Ramos (cell line): Measurements from ENCODE around the gene BICRA.
"Not testable (repeated sequence)": the region's sequence is repeated elsewhere in the genome, so short reads cannot be mapped to it uniquely, and the experiment has no call there.

Experiments used
- in situ Hi-C: fragments of 300-500 bp; cut with MboI; formaldehyde crosslinking; loops from one replicate; pipeline ENCODE4 v1.14.3; 2022; ENCODE audit warnings: low sequenced_read_pairs; ENCODE audit not compliant: unreplicated experiment

Gene BICRA

GRCh38 chr19:47704656-47705055 is 95.7 kb downstream of the BICRA start:
- in situ Hi-C loops = loop anchor here (5.0 kb wide), 1 partner anchor 267 kb away; no protein-coding TSS in a partner anchor

DNA sequence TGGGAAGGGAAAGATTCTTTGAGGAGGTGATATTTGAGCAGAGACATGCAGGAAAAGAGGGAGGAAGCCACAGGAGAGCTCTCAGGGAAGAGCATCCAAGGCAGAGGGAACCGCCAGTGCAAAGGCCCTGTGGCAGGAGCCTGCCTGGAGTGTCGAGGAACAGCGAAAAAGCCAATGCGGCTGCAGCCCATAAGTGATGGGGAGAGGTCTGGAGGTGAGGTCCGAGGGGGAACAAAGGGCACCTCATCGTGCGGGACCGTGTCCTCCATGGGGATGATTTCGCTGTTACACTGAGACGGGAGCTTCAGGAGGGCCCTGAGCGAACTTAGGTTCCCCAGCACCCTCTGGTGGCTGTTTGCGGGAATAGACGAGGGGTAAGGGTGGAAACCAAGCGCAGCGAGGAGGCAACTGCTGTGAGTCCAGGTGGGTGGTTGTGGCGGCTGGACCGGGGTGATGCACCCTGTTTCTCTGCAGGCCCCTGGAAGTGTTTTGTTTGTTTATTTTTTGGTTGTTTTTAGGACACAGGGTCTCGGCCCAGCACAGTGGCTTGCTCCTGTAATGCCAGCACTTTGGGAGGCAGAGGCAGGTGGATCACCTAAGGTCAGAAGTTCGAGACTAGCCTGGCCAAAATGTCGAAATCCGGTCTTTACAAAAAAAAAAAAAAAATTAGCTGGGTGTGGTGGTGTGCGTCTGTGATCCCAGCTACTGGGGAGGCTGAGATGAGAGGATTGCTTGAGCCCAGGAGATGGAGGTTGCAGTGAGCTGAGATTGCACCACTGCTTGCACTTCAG is 98.4 kb downstream of the BICRA start:
- in situ Hi-C loops = loop anchor here (5.0 kb wide), 1 partner anchor 270 kb away; no protein-coding TSS in a partner anchor

DNA sequence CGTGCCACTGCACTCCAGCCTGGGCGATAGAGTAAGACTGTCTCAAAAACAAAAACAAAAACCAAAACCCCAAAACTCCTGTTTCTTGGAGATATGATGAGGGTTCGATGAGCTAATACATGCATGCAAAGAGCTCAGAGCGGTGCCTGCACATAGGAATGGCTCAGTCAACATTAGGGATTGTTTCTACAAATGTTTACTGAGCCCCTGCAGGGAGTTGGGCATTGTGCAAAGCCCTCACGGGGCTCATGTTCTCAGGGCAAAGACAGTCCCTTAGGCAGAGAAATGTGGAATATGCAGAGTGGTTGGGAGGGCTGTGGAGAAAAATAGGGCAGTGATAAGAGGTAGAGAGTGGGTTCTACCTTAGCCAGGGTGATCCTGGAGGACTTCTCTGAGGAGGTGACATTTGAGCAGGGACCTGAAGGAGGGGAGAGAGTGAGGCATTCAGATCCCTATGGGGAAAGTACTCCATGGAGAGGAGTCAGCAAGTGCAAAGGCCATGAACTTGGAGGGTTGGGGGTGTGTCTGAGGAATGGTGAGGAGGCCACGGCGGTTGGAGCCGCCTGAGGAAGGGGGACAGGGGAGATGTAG is 102.8 kb downstream of the BICRA start:
- in situ Hi-C loops = no loop called here

DNA sequence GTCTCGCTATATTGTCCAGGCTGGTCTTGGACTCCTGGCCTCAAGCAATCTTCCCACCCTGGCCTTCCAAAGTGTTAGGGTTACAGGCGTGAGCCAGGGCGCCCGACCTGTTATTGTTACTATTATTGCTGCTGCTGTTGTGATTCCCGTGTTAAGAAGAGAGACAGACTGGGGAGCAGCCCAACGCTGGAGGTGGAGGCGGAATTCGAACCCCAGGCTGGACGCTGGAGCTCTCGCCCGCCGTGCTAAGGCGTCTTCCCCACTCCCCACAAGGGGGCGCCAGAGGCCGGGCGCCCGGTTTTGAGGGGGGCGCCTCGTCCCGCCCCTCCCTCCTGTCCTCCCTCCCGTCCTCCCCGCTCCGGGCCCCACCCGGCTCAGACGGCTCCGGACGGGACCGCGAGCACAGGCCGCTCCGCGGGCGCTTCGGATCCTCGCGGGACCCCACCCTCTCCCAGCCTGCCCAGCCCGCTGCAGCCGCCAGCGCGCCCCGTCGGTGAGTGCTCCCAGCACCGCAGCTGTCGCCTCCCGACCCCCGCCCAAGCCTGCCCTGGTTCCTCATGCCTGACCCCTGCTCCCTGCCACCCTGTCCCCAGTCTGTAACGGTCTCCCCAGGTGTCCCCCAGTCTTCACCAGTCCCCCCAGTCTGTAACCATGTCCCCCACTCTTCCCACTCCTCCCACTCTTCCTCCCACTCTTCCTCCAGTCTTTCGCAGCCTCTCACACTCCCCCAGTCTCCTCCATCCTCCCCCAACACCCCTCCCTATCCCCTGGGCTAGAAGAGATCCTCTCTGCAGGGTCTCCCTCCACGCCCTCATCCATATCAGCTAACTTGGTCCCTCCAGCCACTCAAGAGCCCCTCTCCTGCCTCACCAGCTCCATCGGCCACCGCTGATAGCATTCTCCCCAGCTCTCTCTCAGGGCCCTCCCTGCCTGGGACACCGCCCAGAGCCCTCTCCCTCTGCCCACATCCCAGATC is 104.4 kb downstream of the BICRA start, which contains the start of gene EHD2:
Gene EHD2, plus strand, starts transcription at position 377 of the 976 bp plus-strand sequence. CDS start 3,191 bp downstream, outside the sequence.
- in situ Hi-C loops = no loop called here

GRCh38 chr19:47714339-47714738 is 105.4 kb downstream of the BICRA start:
- in situ Hi-C loops = no loop called here

- in situ Hi-C loops = not testable (repeated sequence)
These were observed 105.9 kb downstream of the BICRA start for GRCh38 chr19:47714855-47715254.

- in situ Hi-C loops = no loop called here
These were observed 107.5 kb downstream of the BICRA start for GRCh38 chr19:47716270-47716937.

- in situ Hi-C loops = not testable (repeated sequence)
These were observed 109.6 kb downstream of the BICRA start for GRCh38 chr19:47718415-47719046.

DNA sequence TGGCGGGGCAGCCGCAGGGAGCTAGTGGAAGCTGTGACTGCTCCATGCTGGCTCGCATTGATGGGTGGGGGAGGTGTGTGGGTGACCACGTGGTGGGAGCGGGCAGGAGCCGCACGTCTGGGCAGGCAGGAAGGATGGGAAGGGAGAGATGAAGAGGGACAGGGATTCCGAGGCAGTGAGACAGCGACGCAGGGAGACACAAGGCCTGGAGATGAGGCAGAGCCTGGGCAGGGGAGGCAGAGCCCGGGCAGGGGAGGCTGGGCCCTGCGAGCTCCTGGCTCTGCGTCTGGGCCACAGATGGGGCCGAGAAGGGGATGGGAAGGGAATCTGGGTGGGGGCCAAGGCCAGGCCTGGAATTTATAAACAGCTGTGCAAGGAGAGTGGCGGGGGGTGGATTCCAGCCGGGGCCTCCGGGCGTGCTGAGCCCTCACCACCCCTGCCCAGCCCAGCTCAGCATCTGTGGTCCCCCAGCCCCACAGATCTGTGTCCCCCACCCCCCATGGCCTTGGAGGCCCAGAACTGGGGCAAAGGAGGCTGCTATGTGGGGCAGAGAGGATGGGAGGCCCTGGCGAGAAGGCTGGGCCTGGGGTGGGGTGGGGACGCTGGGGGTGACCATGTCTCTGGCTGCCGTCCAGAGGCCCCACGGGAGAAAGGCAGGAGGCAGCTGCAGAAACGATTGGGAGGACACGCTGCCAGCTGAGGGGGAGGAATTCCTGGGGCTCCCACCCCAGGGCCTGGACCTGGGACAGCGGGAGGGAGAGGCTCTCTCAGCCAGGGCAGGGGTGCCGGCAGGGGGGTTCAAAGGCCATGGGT is 110.3 kb downstream of the BICRA start:
- in situ Hi-C loops = no loop called here

GRCh38 chr19:47720669-47721422 is 111.9 kb downstream of the BICRA start:
- in situ Hi-C loops = no loop called here

DNA sequence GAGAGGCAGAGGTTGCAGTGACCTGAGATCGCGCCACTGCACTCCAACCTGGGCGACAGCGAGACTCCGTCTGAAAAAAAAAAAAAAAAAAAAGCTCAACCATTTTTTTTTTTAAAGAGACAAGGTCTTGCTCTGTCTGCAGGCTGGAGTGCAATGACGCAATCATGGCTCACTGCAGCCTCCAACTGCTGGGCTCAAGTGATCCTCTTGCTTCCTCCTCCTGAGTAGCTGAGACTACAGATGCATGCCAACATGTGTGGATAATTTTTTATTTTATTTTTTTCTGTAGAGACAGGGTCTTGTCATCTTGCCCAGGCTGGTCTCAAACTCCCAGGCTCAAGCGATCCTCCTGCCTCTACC is 114.6 kb downstream of the BICRA start:
- in situ Hi-C loops = no loop called here

DNA sequence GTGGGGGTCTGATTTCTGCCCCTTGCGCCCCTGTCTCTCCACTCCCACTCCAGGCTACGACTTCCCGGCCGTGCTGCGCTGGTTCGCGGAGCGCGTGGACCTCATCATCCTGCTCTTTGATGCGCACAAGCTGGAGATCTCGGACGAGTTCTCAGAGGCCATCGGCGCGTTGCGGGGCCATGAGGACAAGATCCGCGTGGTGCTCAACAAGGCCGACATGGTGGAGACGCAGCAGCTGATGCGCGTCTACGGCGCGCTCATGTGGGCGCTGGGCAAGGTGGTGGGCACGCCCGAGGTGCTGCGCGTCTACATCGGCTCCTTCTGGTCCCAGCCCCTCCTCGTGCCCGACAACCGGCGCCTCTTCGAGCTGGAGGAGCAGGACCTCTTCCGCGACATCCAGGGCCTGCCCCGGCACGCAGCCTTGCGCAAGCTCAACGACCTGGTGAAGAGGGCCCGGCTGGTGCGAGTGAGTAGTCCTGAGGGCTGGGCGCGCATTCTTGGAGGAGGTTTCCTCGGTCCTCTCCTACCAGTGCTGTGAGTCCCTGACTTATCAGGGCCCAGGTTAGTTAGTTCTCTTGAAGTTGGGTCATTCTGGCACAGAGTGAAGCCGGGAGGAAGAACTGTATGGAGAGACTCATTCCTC is 116.9 kb downstream of the BICRA start:
- in situ Hi-C loops = no loop called here

- in situ Hi-C loops = no loop called here
These were observed 117.5 kb downstream of the BICRA start for GRCh38 chr19:47726467-47726866.

- in situ Hi-C loops = not testable (repeated sequence)
These were observed 119.4 kb downstream of the BICRA start for GRCh38 chr19:47728295-47728694.

DNA sequence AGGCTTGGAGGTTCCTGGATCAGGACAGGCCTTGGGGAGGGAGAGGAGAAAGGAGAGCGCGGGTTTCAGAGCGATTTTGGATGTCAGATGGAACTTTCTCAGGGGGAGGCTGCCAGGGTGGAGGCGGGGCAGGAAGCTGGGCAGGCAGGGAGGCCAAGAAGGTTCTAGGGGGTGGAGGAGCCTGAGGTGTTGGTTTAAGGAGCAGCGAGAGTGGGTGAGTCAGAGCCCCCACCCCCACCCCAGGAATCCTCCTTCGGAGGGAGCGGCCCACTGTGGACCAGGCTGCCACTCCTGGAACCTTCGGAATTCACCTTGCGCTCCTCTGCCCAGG is 120.5 kb downstream of the BICRA start:
- in situ Hi-C loops = no loop called here

GRCh38 chr19:47729799-47730520 is 121.0 kb downstream of the BICRA start:
- in situ Hi-C loops = no loop called here

GRCh38 chr19:47730521-47730889 is 121.6 kb downstream of the BICRA start:
- in situ Hi-C loops = no loop called here
